GM12873 (cell line): ENCODE measurements around the gene B3GNT2.

Experiments used
- TF ChIP-seq, protein P1 (sequence below): IDR thresholded peaks from 2 replicates; pipeline ENCODE4 v1.5.1; 2012; ENCODE audit warnings: low read depth, mild to moderate bottlenecking, moderate library complexity, low read length, control low read depth; ENCODE audit not compliant: insufficient read depth; ENCODE audit errors: missing control alignments

B3GNT2 gene

GRCh38 chr2:62222171-62222570, 26.3 kb downstream of the B3GNT2 start:
- TF ChIP-seq, protein P1, sequence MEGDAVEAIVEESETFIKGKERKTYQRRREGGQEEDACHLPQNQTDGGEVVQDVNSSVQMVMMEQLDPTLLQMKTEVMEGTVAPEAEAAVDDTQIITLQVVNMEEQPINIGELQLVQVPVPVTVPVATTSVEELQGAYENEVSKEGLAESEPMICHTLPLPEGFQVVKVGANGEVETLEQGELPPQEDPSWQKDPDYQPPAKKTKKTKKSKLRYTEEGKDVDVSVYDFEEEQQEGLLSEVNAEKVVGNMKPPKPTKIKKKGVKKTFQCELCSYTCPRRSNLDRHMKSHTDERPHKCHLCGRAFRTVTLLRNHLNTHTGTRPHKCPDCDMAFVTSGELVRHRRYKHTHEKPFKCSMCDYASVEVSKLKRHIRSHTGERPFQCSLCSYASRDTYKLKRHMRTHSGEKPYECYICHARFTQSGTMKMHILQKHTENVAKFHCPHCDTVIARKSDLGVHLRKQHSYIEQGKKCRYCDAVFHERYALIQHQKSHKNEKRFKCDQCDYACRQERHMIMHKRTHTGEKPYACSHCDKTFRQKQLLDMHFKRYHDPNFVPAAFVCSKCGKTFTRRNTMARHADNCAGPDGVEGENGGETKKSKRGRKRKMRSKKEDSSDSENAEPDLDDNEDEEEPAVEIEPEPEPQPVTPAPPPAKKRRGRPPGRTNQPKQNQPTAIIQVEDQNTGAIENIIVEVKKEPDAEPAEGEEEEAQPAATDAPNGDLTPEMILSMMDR: no peak

GRCh38 chr2:62222674-62223073, 26.8 kb downstream of the B3GNT2 start:
- TF ChIP-seq, protein P1: no peak

DNA sequence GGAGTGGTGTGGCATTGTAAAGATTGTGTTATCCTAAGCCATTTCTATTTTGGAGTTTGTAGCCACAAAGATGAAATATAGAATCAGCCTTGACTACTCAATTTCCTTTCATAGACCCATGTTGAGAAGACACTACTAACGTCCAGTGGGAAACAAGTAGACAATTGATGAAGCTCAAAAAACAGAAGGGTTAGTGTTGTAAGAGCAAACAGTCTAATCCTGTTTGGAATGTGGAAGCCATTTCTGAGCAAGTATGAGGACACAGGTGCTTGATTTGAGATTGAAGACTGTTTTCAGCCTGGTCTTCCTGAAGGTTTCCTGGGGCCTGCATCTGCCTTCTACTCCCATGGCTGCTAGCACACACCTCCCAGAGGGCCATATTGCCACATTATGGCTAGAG, 29.1 kb downstream of the B3GNT2 start:
- TF ChIP-seq, protein P1: no peak

GRCh38 chr2:62227386-62228075, 31.6 kb downstream of the B3GNT2 start:
- TF ChIP-seq, protein P1: no peak

GRCh38 chr2:62229082-62229605, 33.2 kb downstream of the B3GNT2 start:
- TF ChIP-seq, protein P1: no peak

GRCh38 chr2:62231541-62231940, 35.6 kb downstream of the B3GNT2 start:
- TF ChIP-seq, protein P1: no peak

DNA sequence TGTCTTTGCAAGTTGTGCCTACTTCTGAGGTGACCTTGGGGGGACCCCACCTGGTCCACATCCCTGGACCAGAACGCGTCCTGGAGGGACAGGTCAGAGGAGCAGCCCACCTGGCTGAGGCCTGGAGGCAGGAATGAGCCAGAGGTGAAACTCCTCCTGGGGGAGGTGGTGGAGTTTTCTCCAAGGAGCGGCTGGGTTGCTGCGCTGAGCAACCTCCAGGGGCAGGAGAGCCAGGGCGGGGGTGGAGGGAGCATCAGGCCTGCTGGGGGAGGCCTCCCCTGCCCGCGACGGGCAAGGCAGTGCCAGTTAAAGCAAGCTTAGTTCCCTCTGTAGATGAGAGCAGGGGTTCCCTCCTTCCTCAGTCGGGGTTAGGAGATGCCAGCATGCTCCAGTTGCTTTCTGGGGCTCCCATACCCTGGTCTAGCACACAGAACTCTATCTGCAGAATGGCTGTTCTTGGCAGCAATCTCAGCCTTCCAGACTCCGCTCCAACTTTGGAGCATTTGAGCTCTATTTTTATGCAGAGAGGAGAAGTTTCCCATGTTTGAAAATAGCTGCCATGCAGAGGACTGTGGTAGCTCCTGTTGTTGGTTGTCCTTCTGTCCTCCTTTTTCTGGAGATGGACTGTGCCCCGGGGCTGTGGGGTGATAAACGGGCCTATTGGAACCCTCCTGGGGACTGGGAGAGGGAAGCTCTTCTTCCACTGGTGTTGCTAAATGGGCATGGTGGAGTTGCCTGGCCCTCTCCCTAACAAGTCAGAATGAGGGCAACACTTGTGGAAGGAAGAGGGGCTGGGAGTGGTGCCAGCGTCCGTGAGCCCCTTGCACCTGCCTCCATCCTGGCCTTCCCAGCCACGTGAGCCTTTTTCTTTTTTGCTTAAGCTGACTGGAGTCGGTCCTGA, 39.1 kb downstream of the B3GNT2 start:
- TF ChIP-seq, protein P1: no peak
